Fibroblast of villous mesenchyme (primary cell): Measurements from ENCODE around the gene ARHGAP6. TPM values are rescaled to one million over a fixed set of nuclear protein-coding genes. Genes with fewer than 3 reads are reported as not detected.
A peak's percentile ranks its signal among the peaks of the same experiment; 100 is the strongest.

Source experiments
- DNase-seq: peaks from one replicate; pipeline ENCODE4 v3.0.0-alpha.2; 2010; ENCODE audit warnings: low read depth
- H3K4me3 ChIP-seq: 2 replicates; pipeline ENCODE4 v1.5.1; 2011; ENCODE audit warnings: low read depth, mild to moderate bottlenecking, low read length
- CTCF ChIP-seq: IDR thresholded peaks from 2 replicates; pipeline ENCODE4 v1.5.1; 2012; ENCODE audit warnings: low read depth, mild to moderate bottlenecking, low read length; ENCODE audit not compliant: insufficient read depth
- total RNA-seq: library from RNA; depleted of rRNA; stranded (reverse); fragments of >200 nt; gene quantifications from 2 replicates; pipeline ENCODE4 v1.2.3, GENCODE V29; 2012

The ARHGAP6 gene
- total RNA-seq, 1 donor = 1.7 TPM

GRCh38 chrX:11397680-11398079 is 268.0 kb downstream of the ARHGAP6 start:
- no peak for DNase-seq
- H3K4me3 ChIP-seq = no peak overlapping the region
- TF ChIP-seq CTCF = no peak

- DNase-seq = no peak
- no peak overlapping the region for H3K4me3 ChIP-seq
- TF ChIP-seq CTCF = no peak
Observed at GRCh38 chrX:11395859-11396258, 269.9 kb downstream of the ARHGAP6 start.

- no peak for TF ChIP-seq CTCF
- no peak for DNase-seq
- no peak overlapping the region for H3K4me3 ChIP-seq
Observed at GRCh38 chrX:11393949-11394654, 271.6 kb downstream of the ARHGAP6 start.

GRCh38 chrX:11386812-11387211 is 278.9 kb downstream of the ARHGAP6 start:
- DNase-seq = no peak
- no peak overlapping the region for H3K4me3 ChIP-seq
- TF ChIP-seq CTCF = no peak

- DNase-seq = peak; percentile 71
- H3K4me3 ChIP-seq = no peak overlapping the region
- TF ChIP-seq CTCF = no peak
Observed at GRCh38 chrX:11386001-11386523, 279.7 kb downstream of the ARHGAP6 start.

GRCh38 chrX:11382930-11383329 is 282.8 kb downstream of the ARHGAP6 start:
- no peak overlapping the region for H3K4me3 ChIP-seq
- peak; percentile 42 for DNase-seq
- no peak for TF ChIP-seq CTCF

- TF ChIP-seq CTCF = peak; percentile 57
- peak; percentile 60 for DNase-seq
- H3K4me3 ChIP-seq = no peak overlapping the region
Observed at GRCh38 chrX:11381464-11381863, 284.3 kb downstream of the ARHGAP6 start.
